Panc1 (cell line): ENCODE data around the gene EDAR. TPM values are rescaled to one million over a fixed set of nuclear protein-coding genes. Genes with fewer than 3 reads are reported as not detected.

ENCODE experiments used
- ATAC-seq: fragments of 200-7000 bp; cut with Tn5 transposase; 2 replicates; pipeline ENCODE4 v1.9.1; 2020; ENCODE audit warnings: mild to moderate bottlenecking, moderate library complexity
- BruUV-seq: library from RNA; stranded (reverse); fragments of 400-500 nt; replicated peaks from 2 replicates; lab custom pipeline; 2021; lab: Mats Ljungman, UMichigan
- CTCF ChIA-PET: fragments of 300-600 bp; sonication (Branson Sonifier 250); formaldehyde crosslinking; loops from one replicate; lab custom pipeline; 2022; ENCODE audit warnings: antibody characterized with exemption; lab: Charles Lee
- POLR2A ChIA-PET: fragments of 300-600 bp; sonication (Branson Sonifier 250); formaldehyde crosslinking; loops from one replicate; lab custom pipeline; 2022; ENCODE audit warnings: antibody characterized with exemption; lab: Charles Lee
- DNase-seq: peaks from one replicate; pipeline ENCODE4 v3.0.0-alpha.2; 2010; ENCODE audit warnings: low read depth, low spot score
- H3K27ac ChIP-seq: 2 replicates; pipeline ENCODE4 v1.5.1; 2011; ENCODE audit warnings: mild to moderate bottlenecking, low read length, inconsistent platforms
- H3K27me3 ChIP-seq: fragments of 200-500 bp; sonication (Bioruptor generic); 2 replicates; pipeline ENCODE4 v1.6.0; 2014; ENCODE audit warnings: low read length, inconsistent platforms; ENCODE audit not compliant: control insufficient read depth, insufficient read depth
- H3K36me3 ChIP-seq: fragments of 200-500 bp; sonication (Bioruptor generic); 2 replicates; pipeline ENCODE4 v1.5.1; 2014; ENCODE audit warnings: inconsistent platforms, mild to moderate bottlenecking, low read length, moderate library complexity; ENCODE audit not compliant: control insufficient read depth, insufficient read depth
- H3K4me1 ChIP-seq: 2 replicates; pipeline ENCODE4 v1.5.1; 2011; ENCODE audit warnings: inconsistent platforms, mild to moderate bottlenecking, low read length, moderate library complexity; ENCODE audit not compliant: control insufficient read depth, insufficient read depth
- H3K4me3 ChIP-seq, 2 experiments: 2 replicates each; pipeline ENCODE4 v1.5.1; 2011 to 2012; ENCODE audit warnings: low read depth in 2 of 2, low read length in 2 of 2, mild to moderate bottlenecking in 2 of 2, inconsistent platforms in 1 of 2, moderate library complexity in 1 of 2
- H3K9me3 ChIP-seq: fragments of 200-500 bp; sonication (Bioruptor generic); 2 replicates; pipeline ENCODE4 v1.5.1; 2014; ENCODE audit warnings: low read depth, mild to moderate bottlenecking, inconsistent platforms, low read length, moderate library complexity; ENCODE audit not compliant: control insufficient read depth, insufficient read depth
- CTCF ChIP-seq: fragments of 450-650 bp; IDR thresholded peaks from 2 replicates; pipeline ENCODE4 v1.5.1; 2017; ENCODE audit warnings: mild to moderate bottlenecking
- POLR2AphosphoS5 ChIP-seq: IDR thresholded peaks from 2 replicates; pipeline ENCODE4 v1.6.1; 2012; ENCODE audit warnings: mild to moderate bottlenecking, low read depth, low read length, moderate library complexity
- SIN3A ChIP-seq: IDR thresholded peaks from 2 replicates; pipeline ENCODE4 v1.6.1; 2012; ENCODE audit warnings: low read depth, mild to moderate bottlenecking, low read length, moderate library complexity, borderline replicate concordance; ENCODE audit not compliant: insufficient read depth
- TCF7L2 ChIP-seq: IDR thresholded peaks from 2 replicates; pipeline ENCODE4 v1.6.1; 2011; ENCODE audit warnings: mild to moderate bottlenecking, low read depth, low read length, inconsistent platforms
- in situ Hi-C: cut with HindIII; loops from 2 replicates; pipeline ENCODE4 v1.10.0; 2016; ENCODE audit warnings: low sequenced_read_pairs, low pct_unique_long_range_greater_than_20kb
- intact Hi-C: fragments of 100-400 bp; cut with micrococcal nuclease; formaldehyde crosslinking; loops from one replicate; pipeline ENCODE4 v1.10.0; 2022; ENCODE audit not compliant: unreplicated experiment
- total RNA-seq: library from RNA; stranded (reverse); gene quantifications from one replicate; pipeline ENCODE4 v1.2.1, GENCODE V29; 2021; ENCODE audit not compliant: unreplicated experiment
- TF ChIP-seq, protein P1 (sequence below), 2 experiments: IDR thresholded peaks; 2 replicates each; pipeline ENCODE4 v1.6.1; 2011 to 2012; ENCODE audit warnings: low read depth in 2 of 2, control low read depth in 1 of 2, low read length in 1 of 2, mild to moderate bottlenecking in 1 of 2, moderate library complexity in 1 of 2; ENCODE audit not compliant: insufficient read depth in 1 of 2

EDAR gene
- total RNA-seq, 1 experiment from 2014 or later, result not detected

DNA sequence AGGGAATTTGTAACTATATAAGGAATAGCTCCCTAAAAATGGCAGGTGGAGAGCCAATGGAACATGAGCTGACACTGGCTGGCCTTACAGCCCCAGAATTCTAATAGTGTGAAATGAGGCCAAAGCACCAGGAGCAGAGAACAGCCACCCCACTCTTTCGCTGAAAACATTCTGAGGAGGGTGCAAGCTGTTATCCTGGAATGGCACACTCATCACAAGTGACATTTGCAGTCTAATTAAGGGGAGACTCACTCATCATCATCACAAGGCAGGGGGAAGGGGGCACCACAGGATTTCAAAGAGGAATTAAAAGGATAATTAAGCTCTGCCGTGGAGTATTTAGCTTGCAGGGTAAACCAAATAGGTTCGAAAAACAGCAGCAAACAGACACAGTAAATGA is 94.3 kb downstream of the EDAR start:
- Histone ChIP-seq H3K4me1 (no peaks in the 10 kb centered on the region), H3K27ac (no peak overlapping the region), H3K9me3 (0 out of 2 replicates have a peak, but pooled peaks cover 5% of the 10 kb centered on the region), H3K36me3 (no peaks in the 10 kb centered on the region), H3K4me3 (no peak overlapping the region), H3K27me3 (no peaks in the 10 kb centered on the region)
- BruUV-seq, result no TSS peak
- TF ChIP-seq POLR2AphosphoS5 (no peak), TCF7L2 (no peak), SIN3A (no peak), CTCF (no peak)
- TF ChIP-seq, protein P1, sequence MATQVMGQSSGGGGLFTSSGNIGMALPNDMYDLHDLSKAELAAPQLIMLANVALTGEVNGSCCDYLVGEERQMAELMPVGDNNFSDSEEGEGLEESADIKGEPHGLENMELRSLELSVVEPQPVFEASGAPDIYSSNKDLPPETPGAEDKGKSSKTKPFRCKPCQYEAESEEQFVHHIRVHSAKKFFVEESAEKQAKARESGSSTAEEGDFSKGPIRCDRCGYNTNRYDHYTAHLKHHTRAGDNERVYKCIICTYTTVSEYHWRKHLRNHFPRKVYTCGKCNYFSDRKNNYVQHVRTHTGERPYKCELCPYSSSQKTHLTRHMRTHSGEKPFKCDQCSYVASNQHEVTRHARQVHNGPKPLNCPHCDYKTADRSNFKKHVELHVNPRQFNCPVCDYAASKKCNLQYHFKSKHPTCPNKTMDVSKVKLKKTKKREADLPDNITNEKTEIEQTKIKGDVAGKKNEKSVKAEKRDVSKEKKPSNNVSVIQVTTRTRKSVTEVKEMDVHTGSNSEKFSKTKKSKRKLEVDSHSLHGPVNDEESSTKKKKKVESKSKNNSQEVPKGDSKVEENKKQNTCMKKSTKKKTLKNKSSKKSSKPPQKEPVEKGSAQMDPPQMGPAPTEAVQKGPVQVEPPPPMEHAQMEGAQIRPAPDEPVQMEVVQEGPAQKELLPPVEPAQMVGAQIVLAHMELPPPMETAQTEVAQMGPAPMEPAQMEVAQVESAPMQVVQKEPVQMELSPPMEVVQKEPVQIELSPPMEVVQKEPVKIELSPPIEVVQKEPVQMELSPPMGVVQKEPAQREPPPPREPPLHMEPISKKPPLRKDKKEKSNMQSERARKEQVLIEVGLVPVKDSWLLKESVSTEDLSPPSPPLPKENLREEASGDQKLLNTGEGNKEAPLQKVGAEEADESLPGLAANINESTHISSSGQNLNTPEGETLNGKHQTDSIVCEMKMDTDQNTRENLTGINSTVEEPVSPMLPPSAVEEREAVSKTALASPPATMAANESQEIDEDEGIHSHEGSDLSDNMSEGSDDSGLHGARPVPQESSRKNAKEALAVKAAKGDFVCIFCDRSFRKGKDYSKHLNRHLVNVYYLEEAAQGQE (IDR thresholded peaks at IDR 0.05; ENCODE audit: insufficient read depth in 1 of 2, low read depth in 2 of 2, low read length in 1 of 2), result no peak
- ChIA-PET CTCF (no interaction called here), POLR2A (interaction anchor here (0.6 kb wide), 1 partner anchor 575 kb away, joined by 10 read pairs; no protein-coding TSS in a partner anchor)
- in situ Hi-C loops (no loop called here), intact Hi-C loops (no loop called here)
- DNase-seq (no peak), ATAC-seq (no peak)

DNA sequence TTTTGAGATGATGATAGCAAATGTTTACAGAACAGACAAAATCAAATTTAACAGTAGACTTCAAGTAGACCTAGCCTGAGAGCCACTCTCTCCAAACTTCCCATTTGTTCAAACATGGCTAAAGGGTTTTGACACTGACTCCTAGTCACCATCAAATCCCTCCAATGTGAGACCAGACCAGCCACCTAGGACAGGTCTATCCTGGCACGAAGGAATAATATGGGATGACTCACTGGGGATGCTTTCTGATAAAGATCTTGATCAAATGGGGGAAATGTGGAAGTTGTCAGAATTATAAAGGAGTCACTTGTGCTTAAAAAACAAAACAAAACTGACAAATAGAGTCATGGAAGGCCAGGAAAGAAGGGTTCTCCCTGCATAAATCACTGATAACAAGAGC is 95.7 kb downstream of the EDAR start:
- CTCF ChIA-PET, result no interaction called here
- BruUV-seq, result no TSS peak
- TF ChIP-seq CTCF (no peak), TCF7L2 (no peak), POLR2AphosphoS5 (no peak), SIN3A (no peak)
- TF ChIP-seq, protein P1 (IDR thresholded peaks at IDR 0.05; ENCODE audit: insufficient read depth in 1 of 2, low read depth in 2 of 2, low read length in 1 of 2), result no peak
- intact Hi-C loops (no loop called here), in situ Hi-C loops (no loop called here)
- no peak overlapping the region for H3K27ac ChIP-seq
- H3K4me3 ChIP-seq, result no peak overlapping the region
- DNase-seq (no peak), ATAC-seq (no peak)
- POLR2A ChIA-PET, result no interaction called here
- H3K27me3 ChIP-seq, result no peaks in the 10 kb centered on the region
- no peaks in the 10 kb centered on the region for H3K36me3 ChIP-seq
- H3K4me1 ChIP-seq, result no peaks in the 10 kb centered on the region
- H3K9me3 ChIP-seq, result 0 out of 2 replicates have a peak, but pooled peaks cover 5% of the 10 kb centered on the region
